ENCODE measurements around the gene OLAH. TPM values are rescaled to one million over a fixed set of nuclear protein-coding genes. Genes with fewer than 3 reads are reported as not detected.

OLAH gene
- polyA plus RNA-seq, 1 donor (not counting 4 experiments of a cell fraction or from before 2014, with no cell fraction given), result 0.54 TPM

DNA sequence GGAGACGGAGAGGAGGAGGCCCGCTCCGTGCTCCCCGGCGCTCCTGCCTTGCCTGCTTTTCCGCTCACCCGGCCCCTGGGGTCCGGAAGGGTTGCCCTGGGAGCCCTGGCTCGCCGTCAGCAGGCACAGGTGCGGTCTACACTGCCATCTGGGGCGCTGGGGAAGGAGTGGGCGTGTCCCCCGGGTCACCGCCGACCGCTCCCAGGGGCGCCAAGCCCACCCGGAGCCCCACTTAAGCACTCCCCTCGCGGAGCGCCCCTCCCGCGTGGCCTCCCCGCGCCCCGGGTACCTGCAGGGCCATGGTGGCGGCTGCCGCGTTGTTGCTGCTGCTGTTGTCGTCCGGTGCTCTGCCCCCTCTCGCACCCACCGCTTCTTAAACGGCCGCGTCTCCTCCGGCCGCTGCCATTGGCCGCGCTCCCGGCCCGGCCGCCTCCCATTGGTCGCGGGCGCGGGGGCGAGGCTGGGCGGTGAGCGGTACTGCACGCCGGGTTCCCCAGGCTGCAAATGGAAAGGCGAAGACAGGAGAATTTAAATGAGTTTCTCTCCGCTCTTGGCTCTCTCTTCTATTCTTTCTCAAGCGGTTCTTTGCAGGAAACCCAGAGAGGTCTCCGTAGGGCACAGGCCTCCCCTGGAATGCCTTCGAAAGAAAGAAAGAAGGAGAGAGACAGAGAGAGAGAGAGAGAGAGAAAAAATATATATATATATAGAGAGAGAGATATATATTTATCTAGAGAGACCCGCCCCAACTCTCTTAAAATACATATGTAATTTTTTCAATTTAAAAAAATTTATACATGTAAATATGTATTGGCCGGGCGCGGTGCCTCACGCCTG is 44.9 kb downstream of the OLAH start, which contains the start of gene ACBD7:
Gene ACBD7, minus strand, starts transcription at position 349 of the 834 bp plus-strand sequence. Its CDS starts 48 bp downstream, at position 301.
- DNase-seq (ENCODE audit: low read depth, low spot score) (no peak), FAIRE-seq (no peak)
- peaks cover 2% of the 10 kb centered on the region for H3K4me1 ChIP-seq (ENCODE audit: control insufficient read depth, extremely low read depth, insufficient read depth, low read length)
- no peaks in the 10 kb centered on the region for H3K36me3 ChIP-seq (ENCODE audit: control insufficient read depth in 2 of 2, extremely low read depth in 1 of 2, insufficient read depth in 2 of 2, low read length in 2 of 2)
- peak within 1 kb of the TSS; percentile 87 for H2AFZ ChIP-seq (ENCODE audit: control insufficient read depth, low read length)
- H3K4me2 ChIP-seq (ENCODE audit: control insufficient read depth, extremely low read depth, insufficient read depth, low read depth, low read length), result peak within 1 kb of the TSS; percentile 79
- no peak within 1 kb of the TSS for H3K27ac ChIP-seq (ENCODE audit: control insufficient read depth, insufficient read depth, low read length)
- TF ChIP-seq EZH2 (IDR thresholded peaks at IDR 0.05; ENCODE audit: low read length), result no peak
- TF ChIP-seq, protein P1, sequence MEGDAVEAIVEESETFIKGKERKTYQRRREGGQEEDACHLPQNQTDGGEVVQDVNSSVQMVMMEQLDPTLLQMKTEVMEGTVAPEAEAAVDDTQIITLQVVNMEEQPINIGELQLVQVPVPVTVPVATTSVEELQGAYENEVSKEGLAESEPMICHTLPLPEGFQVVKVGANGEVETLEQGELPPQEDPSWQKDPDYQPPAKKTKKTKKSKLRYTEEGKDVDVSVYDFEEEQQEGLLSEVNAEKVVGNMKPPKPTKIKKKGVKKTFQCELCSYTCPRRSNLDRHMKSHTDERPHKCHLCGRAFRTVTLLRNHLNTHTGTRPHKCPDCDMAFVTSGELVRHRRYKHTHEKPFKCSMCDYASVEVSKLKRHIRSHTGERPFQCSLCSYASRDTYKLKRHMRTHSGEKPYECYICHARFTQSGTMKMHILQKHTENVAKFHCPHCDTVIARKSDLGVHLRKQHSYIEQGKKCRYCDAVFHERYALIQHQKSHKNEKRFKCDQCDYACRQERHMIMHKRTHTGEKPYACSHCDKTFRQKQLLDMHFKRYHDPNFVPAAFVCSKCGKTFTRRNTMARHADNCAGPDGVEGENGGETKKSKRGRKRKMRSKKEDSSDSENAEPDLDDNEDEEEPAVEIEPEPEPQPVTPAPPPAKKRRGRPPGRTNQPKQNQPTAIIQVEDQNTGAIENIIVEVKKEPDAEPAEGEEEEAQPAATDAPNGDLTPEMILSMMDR (optimal IDR thresholded peaks at IDR 0.05 in 1 of 3, IDR thresholded peaks at IDR 0.05 in 1 of 3, conservative IDR thresholded peaks at IDR 0.05 in 1 of 3; ENCODE audit: extremely low read depth in 1 of 3, insufficient read depth in 2 of 3, low read length in 3 of 3), result peak in 1 of 3 experiments; percentile 39
- no peaks in the 10 kb centered on the region for H3K9me1 ChIP-seq (ENCODE audit: control insufficient read depth, extremely low read depth, insufficient read depth, low read length)
- no peaks in the 10 kb centered on the region for H3K79me2 ChIP-seq (ENCODE audit: control insufficient read depth, insufficient read depth, low read length)
- H3K27me3 ChIP-seq (ENCODE audit: control insufficient read depth, extremely low read depth, insufficient read depth, low read length), result no peaks in the 10 kb centered on the region
- peak within 1 kb of the TSS; percentile 49 to 63 (median 59) for H3K4me3 ChIP-seq (ENCODE audit: control insufficient read depth in 2 of 3, extremely low read depth in 1 of 3, insufficient read depth in 2 of 3, low read depth in 1 of 3, low read length in 3 of 3)
- no peaks in the 10 kb centered on the region for H4K20me1 ChIP-seq (ENCODE audit: control insufficient read depth, extremely low read depth, insufficient read depth, low read length)
- H3K9me3 ChIP-seq (ENCODE audit: control insufficient read depth, low read depth, low read length), result no peaks in the 10 kb centered on the region
- peak within 1 kb of the TSS; percentile 15 for H3K9ac ChIP-seq (ENCODE audit: control insufficient read depth, extremely low read depth, insufficient read depth, low read length)
- dilution Hi-C loops (cut with MboI; ENCODE audit: extremely low pct_ligation_motif_present, low sequenced_read_pairs), result no loop called here

DNA sequence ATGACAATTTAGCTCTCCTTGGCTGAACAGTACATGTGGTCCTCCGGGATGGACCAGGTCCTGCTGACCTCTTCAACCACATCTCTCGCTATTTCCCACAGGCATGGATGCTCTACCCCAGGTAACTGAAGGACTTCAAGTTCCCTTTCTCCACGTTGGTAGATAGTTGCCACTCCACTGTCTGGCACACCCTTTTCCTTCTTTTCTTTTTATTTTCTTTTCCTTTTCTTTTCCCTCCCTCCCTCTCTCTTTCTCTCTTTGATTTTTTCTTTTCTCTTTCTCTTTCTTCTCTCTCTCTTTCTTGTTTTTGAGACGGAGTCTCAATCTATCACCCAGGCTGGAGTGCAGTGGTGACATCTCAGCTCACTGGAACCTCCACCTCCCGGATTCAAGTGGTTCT is 47.7 kb downstream of the OLAH start:
- Histone ChIP-seq H3K4me2 (ENCODE audit: control insufficient read depth, extremely low read depth, insufficient read depth, low read depth, low read length) (no peak overlapping the region), H3K9ac (ENCODE audit: control insufficient read depth, extremely low read depth, insufficient read depth, low read length) (no peak overlapping the region), H4K20me1 (ENCODE audit: control insufficient read depth, extremely low read depth, insufficient read depth, low read length) (no peaks in the 10 kb centered on the region), H3K9me1 (ENCODE audit: control insufficient read depth, extremely low read depth, insufficient read depth, low read length) (no peaks in the 10 kb centered on the region), H3K4me1 (ENCODE audit: control insufficient read depth, extremely low read depth, insufficient read depth, low read length) (peaks cover 3% of the 10 kb centered on the region), H2AFZ (ENCODE audit: control insufficient read depth, low read length) (no peak overlapping the region), H3K27me3 (ENCODE audit: control insufficient read depth, extremely low read depth, insufficient read depth, low read length) (no peaks in the 10 kb centered on the region), H3K27ac (ENCODE audit: control insufficient read depth, insufficient read depth, low read length) (no peak overlapping the region), H3K36me3 (ENCODE audit: control insufficient read depth in 2 of 2, extremely low read depth in 1 of 2, insufficient read depth in 2 of 2, low read length in 2 of 2) (no peaks in the 10 kb centered on the region), H3K79me2 (ENCODE audit: control insufficient read depth, insufficient read depth, low read length) (no peaks in the 10 kb centered on the region), H3K9me3 (ENCODE audit: control insufficient read depth, low read depth, low read length) (no peaks in the 10 kb centered on the region), H3K4me3 (ENCODE audit: control insufficient read depth in 2 of 3, extremely low read depth in 1 of 3, insufficient read depth in 2 of 3, low read depth in 1 of 3, low read length in 3 of 3) (no peak overlapping the region)
- DNase-seq (ENCODE audit: low read depth, low spot score) (no peak), FAIRE-seq (no peak)
- dilution Hi-C loops (cut with MboI; ENCODE audit: extremely low pct_ligation_motif_present, low sequenced_read_pairs), result no loop called here
- TF ChIP-seq, protein P1 (optimal IDR thresholded peaks at IDR 0.05 in 1 of 3, IDR thresholded peaks at IDR 0.05 in 1 of 3, conservative IDR thresholded peaks at IDR 0.05 in 1 of 3; ENCODE audit: extremely low read depth in 1 of 3, insufficient read depth in 2 of 3, low read length in 3 of 3), result no peak
- no peak for TF ChIP-seq EZH2 (IDR thresholded peaks at IDR 0.05; ENCODE audit: low read length)

Data from keratinocyte (primary cell).